Stimulated activated CD4-positive, alpha-beta T cell treated with anti-CD3 and anti-CD28 coated beads, Interleukin-4, amount 100 ng/mL, for 48 hours (primary cell): Measurements from ENCODE around the gene SEMA3C.

Experiments used
- DNase-seq, 2 donors: peaks; one replicate each; pipeline ENCODE4 v3.0.0-alpha.2; 2020; ENCODE audit warnings: low read depth in 2 of 2

Gene SEMA3C

GRCh38 chr7:80885757-80886156 lies 33.1 kb downstream of the SEMA3C start:
- DNase-seq = no peak

DNA sequence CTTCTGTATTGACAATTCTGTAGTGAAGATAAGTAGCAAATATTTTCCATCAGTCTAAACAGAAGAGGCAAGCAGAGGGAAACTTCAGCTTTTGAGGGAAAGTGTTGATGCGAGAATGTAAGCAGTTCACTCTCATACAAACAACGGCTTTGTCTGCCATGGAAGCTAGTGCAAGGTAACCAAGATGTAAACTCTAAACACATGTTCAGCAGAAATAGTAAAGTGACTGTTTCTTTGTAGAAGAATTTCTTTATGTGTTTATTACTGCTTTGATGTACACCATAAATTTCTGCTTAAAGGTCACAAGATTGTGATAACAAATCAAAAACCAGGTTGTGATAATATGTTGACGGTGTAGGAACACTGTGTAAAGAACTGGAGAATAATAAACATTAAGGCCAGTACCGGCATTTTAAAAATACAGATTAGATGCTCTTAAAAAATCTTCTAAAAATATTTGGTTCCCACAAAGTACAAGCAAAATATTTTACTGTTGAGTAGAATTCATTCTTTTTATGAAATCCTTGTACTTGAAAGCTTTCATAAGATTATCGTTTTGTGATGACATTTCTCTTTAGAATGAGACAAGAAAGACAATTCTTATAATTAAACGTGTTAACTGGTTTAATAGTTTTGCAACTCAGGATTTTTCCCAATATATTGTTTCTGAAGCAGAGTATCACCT lies 34.2 kb downstream of the SEMA3C start:
- DNase-seq = no peak

DNA sequence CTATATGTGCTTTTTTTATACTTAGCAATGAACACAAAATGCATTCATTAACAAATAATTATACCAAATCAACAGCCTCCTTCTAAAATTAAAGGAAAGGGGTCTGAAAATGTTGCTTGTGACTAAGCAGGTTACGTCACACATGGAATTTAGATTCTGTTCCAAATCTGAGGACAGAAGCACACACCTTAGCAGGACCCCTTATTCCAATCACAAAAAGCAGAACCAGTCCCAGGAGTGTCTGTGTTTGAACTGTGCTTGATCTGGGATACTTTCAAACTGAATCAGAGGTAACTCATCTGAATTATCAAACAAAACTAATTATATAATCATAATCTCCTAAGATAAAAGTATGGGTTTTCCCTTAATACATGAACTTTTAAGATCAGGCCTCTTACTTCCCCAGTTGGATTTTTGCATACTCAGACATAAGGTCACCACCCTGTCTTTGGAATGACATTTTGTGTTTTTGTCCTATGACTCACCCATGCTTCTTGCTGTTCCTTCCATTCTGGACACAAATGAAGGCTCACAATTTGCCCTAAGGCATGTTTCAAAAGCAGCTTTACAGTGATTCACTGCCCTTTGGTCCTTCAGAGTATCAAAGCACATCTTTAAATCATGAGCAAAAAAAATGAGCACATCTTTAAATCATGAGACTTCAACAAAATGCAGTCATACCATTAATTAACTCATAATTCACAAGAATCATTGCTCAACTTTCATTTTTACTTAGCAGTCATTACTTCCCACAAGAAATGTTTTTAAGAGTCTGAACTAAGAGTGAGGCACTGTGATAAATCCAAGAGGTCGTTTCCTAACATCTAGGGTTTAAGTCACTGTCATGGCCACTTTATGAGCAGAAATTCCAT lies 35.5 kb downstream of the SEMA3C start:
- DNase-seq = no peak

DNA sequence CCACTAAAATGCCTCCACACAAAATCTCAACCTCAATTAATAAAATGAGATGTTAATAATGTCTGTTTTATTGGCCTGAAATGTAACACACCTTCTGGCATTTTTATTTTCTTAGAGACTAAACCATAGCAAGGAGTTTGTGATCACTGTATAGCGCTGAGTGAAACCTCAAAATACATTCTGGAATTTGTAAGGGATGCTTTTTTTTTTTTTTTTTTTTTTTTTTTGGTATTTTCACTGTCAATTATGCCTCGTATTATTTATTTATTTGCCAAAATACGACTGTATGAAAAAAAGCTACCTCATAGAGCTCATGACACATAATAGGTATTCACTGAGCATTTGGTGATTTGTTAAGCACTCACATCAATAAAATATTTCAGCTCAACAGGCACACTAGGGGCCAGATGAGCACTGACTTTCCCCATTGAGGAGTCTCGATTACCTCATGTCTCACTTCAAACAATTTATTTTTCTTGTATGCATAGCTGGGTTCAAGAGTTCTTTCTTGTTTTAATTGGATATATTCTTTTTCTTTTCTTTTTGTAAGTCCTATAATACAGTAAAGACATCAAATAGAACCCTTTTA lies 36.5 kb downstream of the SEMA3C start:
- DNase-seq = no peak

DNA sequence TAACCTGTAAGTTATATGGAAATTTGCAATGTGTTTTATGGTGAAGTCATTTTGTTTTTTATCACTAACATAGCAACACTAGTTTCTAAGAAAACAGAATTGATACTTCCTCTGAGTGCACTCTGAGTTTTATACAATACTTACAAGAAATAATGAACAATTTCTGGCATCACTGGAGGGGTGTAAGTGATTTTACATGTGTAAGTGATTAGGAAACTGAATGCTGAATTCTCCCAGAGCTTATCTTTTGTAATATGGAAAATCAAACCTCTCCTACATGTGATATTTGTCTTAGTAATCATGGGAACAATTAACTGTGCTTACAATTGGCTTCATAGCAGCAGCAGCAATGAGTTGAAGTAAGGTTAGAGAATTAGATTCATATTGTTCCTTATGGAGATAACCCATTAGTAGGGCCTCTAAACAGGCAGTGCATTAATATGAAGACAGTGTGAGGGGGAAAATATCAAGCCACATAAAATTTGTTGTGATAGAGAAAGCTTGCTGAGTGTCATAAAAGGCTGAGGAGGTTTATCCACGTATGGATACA lies 37.4 kb downstream of the SEMA3C start:
- DNase-seq = no peak

GRCh38 chr7:80879849-80880248 lies 39.0 kb downstream of the SEMA3C start:
- DNase-seq = no peak

- DNase-seq = no peak
These were observed 41.9 kb downstream of the SEMA3C start for GRCh38 chr7:80876894-80877414.

DNA sequence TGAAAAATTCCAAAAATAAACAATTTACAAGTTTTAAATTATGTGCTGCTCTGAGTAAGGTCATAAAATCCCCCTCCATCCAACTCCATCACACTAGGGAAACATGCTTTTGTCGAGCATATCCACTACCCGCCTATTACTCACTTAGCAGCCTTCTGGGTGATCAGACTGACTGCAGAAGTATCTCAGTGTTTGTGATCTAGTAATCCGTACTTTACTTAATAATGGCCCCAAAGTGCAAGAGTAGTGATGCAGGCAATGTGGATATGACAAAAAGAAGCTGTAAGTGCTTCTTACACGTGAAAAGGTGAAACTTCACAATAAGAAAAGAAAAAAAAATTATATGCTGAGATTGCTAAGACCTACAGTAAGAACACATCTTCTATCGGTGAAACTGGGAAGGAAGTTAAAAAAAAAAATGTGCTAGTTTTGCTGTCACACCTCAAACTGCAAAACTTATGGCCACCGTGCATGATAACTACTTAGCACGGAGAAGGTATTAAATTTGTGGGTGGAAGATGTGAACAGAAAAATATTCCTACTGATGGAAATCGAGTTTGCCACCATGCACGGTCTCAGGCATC lies 43.2 kb downstream of the SEMA3C start:
- DNase-seq = no peak

DNA sequence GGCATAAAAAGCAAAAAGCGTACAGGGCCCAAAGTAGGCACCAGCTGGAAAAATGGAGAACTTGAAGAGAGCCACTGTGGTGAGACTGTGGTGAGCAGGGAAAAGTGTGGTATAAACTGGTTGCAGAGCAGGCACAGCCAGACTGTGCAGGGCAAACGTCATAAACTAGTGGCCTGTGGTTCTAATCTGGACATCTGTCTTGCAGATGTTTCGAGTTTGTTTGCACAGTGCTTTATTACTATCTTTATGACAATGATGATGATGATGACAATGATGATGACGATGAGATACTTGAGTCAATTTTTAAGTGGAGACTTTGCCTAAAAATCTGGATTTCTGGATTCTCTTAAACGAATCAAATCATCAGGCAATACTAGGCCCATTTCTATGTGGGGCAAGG lies 45.7 kb downstream of the SEMA3C start:
- no peak for DNase-seq

- no peak for DNase-seq
These were observed 47.6 kb downstream of the SEMA3C start for GRCh38 chr7:80871228-80871627.

DNA sequence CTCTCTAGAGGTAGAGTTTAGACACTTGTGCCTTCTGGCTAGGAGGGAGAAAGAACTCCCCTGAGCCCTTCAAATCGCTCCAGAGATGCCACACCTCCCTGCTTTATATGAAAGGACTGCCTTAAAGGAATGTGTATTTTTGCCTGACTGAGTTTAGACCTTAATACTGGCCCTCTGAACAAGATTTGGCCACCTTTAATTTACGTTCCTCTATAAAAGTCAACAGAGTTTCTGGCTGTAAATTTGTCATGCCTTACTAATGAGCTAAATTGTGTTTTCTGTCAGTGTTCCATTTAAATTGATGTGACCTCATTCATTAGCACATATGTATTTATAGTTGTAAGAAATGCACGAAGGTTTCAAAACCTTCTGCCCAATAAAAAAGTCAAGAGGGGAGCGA lies 48.0 kb downstream of the SEMA3C start:
- no peak for DNase-seq

DNA sequence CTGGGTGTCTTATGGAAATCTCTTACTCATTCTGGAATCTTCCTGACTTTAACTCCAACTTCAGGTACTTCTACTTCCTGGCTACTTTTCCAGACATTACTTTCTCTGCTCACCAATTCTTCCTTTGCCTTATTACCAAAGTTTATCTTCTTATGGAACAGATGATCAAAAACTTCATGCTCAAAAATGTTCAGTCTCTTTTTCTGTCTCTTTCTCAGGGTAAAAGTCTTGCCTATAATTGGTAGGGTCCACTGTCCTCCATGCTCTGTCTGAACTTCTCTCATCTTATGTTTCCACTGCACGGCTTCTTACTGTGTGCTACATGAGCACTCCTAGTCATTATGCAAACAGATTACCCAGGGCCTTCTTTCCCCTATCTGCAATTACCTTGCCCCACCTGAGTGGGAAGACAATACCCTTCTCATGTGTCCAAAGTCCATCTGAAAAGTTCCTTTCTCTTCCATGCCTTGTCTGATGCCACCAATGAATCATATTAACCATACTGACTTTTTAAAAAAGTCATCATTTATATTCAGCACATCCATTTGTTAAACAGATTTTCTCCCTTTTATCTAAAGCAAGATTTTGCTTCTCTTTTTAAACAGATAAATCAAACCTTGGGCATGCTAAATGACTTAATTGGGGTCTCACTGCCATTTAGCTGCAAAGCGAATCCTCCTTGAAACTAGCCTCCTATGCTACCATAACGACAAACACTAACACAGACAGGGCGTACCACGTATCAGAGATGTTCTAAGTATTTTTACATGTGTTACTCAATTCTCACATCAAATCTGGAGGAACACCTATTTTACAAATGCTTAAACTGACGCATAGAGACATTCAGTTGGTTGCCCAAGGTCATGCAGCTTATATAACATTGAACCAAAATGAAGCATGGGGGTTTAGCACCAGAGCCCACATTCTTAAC lies 48.8 kb downstream of the SEMA3C start:
- no peak for DNase-seq

DNA sequence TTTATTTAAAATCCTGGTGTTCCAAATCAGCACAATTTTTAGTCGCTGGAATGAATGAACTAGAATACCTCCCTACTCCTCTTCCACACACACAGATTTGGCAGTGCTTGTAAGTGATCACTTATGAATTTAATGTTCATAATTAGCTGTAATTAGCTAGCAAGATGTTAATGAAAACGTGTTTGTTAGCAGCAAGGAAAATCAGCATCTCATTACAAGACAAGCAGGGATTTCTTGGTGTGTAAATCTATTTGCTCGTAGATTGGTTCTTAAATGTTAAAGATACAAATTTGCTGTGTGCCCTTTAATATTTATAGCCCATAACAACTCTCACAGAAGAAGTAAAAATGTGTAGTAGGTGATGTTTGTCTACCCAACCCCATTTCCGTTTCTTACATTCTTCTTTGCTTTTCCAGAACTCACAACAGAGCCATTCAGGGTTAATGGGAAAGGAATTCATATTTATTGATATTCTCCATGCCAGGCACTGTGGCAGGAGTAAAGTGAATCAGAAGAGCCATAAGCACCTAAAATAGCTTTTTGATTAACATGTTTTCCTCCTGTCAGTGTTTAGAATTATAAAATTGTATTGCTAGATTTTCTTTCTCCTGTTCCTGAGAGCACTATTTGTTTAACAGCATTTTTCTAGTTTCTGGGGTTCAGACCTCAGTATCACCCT lies 49.6 kb downstream of the SEMA3C start:
- no peak for DNase-seq

DNA sequence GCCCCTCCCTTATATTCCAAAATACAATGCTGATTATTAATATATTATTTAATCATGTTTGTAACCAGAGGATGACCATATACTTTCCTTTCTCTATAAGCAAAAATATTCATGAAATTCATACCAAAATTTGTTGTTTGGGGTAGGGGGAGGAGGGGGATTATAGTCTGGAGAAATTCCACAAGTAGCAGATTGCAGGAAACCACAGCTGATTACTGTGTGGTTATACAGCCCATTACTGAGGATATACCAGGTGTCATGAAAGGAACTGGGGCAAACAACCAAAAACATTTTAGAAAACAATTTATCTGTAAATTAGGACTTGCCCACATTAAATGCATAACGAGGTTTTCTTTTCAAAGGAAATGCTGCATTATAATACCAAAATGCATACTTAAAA lies 50.3 kb downstream of the SEMA3C start:
- DNase-seq = no peak

GRCh38 chr7:80860554-80860953 lies 58.3 kb downstream of the SEMA3C start:
- no peak for DNase-seq

DNA sequence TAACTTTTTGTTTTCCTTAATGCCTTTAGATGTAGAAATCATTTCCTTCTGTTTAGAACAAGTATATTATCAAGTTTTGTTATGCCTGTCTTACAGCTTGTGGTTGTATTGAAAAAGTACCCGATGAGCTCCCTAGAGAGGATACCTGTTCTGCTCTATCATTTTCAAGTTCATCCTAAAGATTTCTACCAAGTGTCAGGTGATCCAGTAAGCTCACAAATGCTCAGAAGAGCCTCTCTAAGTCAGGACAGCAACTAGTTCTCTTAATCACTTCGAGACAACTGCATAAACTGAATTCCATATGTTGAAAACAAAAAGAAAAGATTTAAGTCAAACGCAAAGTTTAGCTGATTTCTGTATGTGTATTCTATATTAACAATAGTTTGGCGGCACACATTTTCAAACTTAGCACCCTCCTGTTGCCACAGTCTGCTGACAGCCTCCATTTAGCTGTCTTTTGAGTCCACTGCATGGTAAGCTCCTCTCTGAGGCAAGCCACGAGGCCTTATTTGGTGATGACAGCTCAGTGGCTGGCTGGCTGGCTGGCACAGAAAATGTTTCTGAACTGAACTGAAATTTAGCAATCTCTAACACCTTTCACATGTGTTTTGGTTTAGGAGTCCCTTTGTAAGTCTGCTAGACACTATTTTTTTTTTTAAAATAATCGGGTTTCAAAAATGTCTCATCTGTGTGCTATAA lies 59.4 kb downstream of the SEMA3C start:
- DNase-seq = no peak

DNA sequence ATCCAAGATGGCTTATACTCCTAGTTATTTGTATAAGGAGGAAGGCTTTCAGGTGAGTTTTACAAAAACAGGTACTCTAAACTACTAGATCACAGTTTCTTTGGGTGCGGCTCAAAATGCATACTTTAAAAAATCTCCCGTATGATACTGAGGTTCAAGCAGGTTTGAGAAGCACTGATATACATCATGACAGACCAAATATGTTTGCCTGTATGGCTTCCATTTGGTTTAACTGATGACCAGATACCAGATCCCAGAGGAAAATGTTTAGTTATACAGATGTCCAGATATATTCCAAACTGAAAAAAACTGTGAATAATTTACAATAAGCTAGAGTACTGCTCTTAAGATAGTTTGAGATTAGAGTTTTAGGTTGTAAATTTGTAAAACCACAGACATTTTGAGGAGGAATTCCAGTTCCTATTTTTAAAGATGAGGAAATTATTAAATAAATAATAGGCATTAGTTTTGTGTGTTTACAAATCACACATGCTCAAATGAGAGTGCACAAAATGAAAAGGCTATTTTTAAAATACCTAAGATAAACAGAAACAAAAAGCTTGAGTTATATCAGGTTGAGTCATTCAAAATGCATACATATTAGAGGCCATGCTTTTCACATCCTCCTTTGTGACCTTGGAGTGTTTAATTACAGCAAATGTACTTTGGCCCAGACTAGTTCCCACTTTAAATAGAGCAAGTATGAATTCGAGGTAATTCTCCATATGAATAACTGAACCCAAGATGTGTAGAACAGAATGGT lies 60.5 kb downstream of the SEMA3C start:
- DNase-seq = no peak

GRCh38 chr7:80856769-80857168 lies 62.1 kb downstream of the SEMA3C start:
- DNase-seq = no peak

- DNase-seq = no peak
These were observed 66.9 kb downstream of the SEMA3C start for GRCh38 chr7:80851896-80852476.
